SU-DHL-6 (cell line): ENCODE results near the gene UNC13B.
"Not testable (repeated sequence)": the region's sequence is repeated elsewhere in the genome, so short reads cannot be mapped to it uniquely, and the experiment has no call there.

Experiments
- EZH2phosphoT487 ChIP-seq: fragments of 200-600 bp; sonication (generic), shearing (Covaris generic); conservative IDR thresholded peaks from 2 replicates; pipeline ENCODE4 v1.6.1; 2018; ENCODE audit warnings: mild to moderate bottlenecking, antibody characterized with exemption, low read length, moderate library complexity, mixed read lengths
- TF ChIP-seq, protein P1 (sequence below): fragments of 200-600 bp; sonication (generic); IDR thresholded peaks from one replicate; pipeline ENCODE4 v1.5.1; 2017; ENCODE audit warnings: antibody characterized with exemption, mild to moderate bottlenecking, low read length, moderate library complexity; ENCODE audit not compliant: insufficient read depth, poor library complexity, severe bottlenecking

- TF ChIP-seq, protein P1, sequence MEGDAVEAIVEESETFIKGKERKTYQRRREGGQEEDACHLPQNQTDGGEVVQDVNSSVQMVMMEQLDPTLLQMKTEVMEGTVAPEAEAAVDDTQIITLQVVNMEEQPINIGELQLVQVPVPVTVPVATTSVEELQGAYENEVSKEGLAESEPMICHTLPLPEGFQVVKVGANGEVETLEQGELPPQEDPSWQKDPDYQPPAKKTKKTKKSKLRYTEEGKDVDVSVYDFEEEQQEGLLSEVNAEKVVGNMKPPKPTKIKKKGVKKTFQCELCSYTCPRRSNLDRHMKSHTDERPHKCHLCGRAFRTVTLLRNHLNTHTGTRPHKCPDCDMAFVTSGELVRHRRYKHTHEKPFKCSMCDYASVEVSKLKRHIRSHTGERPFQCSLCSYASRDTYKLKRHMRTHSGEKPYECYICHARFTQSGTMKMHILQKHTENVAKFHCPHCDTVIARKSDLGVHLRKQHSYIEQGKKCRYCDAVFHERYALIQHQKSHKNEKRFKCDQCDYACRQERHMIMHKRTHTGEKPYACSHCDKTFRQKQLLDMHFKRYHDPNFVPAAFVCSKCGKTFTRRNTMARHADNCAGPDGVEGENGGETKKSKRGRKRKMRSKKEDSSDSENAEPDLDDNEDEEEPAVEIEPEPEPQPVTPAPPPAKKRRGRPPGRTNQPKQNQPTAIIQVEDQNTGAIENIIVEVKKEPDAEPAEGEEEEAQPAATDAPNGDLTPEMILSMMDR, result not testable (repeated sequence)
- TF ChIP-seq EZH2phosphoT487, result not testable (repeated sequence)
Observed at GRCh38 chr9:35182996-35183754, 21.4 kb downstream of the UNC13B start.
